ENCODE measurements around the gene PLXNA3.
"Not testable (repeated sequence)": the region's sequence is repeated elsewhere in the genome, so short reads cannot be mapped to it uniquely, and the experiment has no call there.

The PLXNA3 gene

DNA sequence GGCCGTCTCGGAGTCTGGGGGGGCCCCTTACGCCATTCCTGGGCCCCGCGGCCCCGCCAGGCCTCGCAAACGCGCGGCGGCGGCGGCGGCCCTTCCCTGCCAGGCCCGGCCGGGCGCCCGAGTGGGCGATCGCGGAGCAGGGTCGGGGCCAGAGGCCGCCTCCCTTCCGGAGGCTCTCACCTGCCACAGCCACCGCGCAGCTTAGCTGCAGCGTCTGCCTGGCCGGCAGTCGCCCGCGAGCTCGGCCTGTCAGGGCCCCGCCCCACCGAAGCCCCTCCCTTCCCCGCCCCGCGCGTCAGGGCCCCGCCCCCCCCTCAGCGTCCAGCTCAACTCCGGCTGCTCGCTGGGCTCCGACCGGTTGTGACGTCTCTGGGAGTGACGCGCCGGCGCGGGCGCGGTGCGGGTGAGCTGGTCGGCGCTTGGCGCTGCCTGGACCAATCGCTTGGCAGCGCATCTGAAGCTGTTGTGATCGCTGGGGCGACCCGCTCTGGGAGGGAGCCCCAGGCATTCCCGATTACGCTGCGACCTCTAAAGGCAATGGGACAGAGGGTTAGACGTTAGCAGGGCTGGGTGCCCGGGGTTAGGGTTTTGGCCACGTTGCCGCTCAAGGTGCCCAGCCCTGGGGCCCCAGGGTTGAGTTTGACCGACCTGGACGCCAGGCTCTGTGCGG is 32.5 kb downstream of the PLXNA3 start, which contains the start of gene SLC10A3:
TSS of gene SLC10A3 (minus strand) at position 216 of the 670 bp plus-strand sequence. CDS start 1,689 bp downstream, outside the sequence.
- TF ChIP-seq CTCF (IDR thresholded peaks at IDR 0.05; ENCODE audit: insufficient read depth, missing control alignments): peak; percentile 18
- DNase-seq (ENCODE audit: insufficient read length, low spot score) (peak; percentile 85), FAIRE-seq (no peak)

- TF ChIP-seq CTCF (IDR thresholded peaks at IDR 0.05; ENCODE audit: insufficient read depth, missing control alignments): no peak
- no peak for FAIRE-seq
- DNase-seq (ENCODE audit: insufficient read length, low spot score): no peak
These were observed 36.6 kb downstream of the PLXNA3 start for GRCh38 chrX:154494715-154495114.

DNA sequence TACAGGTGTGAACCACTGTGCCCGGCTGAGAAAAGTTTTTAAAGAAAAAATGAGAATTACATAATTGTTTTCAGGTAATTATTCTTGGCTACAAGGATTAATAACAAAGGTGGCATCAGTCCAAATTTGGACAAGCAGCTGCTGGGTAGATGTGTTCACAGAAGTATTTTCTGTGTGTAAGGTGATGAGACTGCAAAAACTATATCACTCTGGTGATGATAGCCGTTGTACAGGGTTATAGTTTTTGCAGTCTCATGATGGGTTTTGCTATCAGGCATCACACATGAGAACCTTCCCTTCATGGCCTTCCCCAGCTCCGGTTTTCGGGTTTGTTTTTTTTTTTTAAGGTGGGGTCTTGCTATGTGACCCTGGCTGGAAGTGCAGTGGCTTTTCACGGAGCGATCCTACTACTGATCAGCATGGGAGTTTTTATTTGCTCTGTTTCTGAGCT is 37.4 kb downstream of the PLXNA3 start:
- DNase-seq (ENCODE audit: insufficient read length, low spot score) (no peak), FAIRE-seq (no peak)
- no peak for TF ChIP-seq CTCF (IDR thresholded peaks at IDR 0.05; ENCODE audit: insufficient read depth, missing control alignments)

GRCh38 chrX:154496591-154497137 is 38.6 kb downstream of the PLXNA3 start:
- not testable (repeated sequence) for FAIRE-seq; DNase-seq (ENCODE audit: insufficient read length, low spot score)

DNA sequence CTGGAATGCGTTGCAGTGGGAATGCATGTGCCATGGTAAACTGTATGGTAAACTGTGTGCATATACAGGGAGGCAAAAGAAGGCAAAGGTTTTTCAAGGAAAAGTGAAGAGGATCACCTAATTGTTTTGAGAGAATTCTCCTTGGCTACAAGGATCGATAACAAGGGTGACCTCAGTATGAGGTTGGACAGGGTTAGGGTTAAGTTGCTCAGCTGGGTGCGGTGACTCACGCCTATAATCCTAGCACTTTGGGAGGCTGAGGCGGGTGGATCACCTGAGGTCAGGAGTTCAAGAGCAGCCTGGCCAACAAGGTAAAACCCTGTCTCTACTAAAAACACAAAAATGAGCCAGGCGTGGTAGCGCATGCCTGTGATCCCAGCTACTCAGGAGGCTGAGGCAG is 43.3 kb downstream of the PLXNA3 start:
- not testable (repeated sequence) for DNase-seq (ENCODE audit: insufficient read length, low spot score); FAIRE-seq

GRCh38 chrX:154502098-154502497 is 44.0 kb downstream of the PLXNA3 start:
- DNase-seq (ENCODE audit: insufficient read length, low spot score): no peak
- FAIRE-seq: no peak
- no peak for TF ChIP-seq CTCF (IDR thresholded peaks at IDR 0.05; ENCODE audit: insufficient read depth, missing control alignments)

- FAIRE-seq: no peak
- no peak for TF ChIP-seq CTCF (IDR thresholded peaks at IDR 0.05; ENCODE audit: insufficient read depth, missing control alignments)
- no peak for DNase-seq (ENCODE audit: insufficient read length, low spot score)
These were observed 44.9 kb downstream of the PLXNA3 start for GRCh38 chrX:154502989-154503388.

GRCh38 chrX:154505734-154506133 is 47.7 kb downstream of the PLXNA3 start:
- DNase-seq (ENCODE audit: insufficient read length, low spot score) (no peak), FAIRE-seq (no peak)
- TF ChIP-seq CTCF (IDR thresholded peaks at IDR 0.05; ENCODE audit: insufficient read depth, missing control alignments): no peak
